ENCODE results near the gene MDGA2. TPM values are rescaled to one million over a fixed set of nuclear protein-coding genes. Genes with fewer than 3 reads are reported as not detected.

Gene MDGA2
- total RNA-seq, 2 donors from 2014 or later = not detected

- Histone ChIP-seq H3K27me3 (no peaks in the 10 kb centered on the region), H3K36me3 (no peaks in the 10 kb centered on the region), H3K27ac (no peak overlapping the region), H3K9ac (ENCODE audit: low read depth in 2 of 2, low read length in 2 of 2) (no peak overlapping the region), H3K4me1 (no peaks in the 10 kb centered on the region), H3K4me3 (no peak overlapping the region), H3K9me3 (no peaks in the 10 kb centered on the region)
- DNase-seq = no peak
- no peak for TF ChIP-seq CTCF (IDR thresholded peaks at IDR 0.05)
- intact Hi-C loops (cut with DNase I) = no loop called here
Observed at GRCh38 chr14:47328376-47328775, 347.0 kb downstream of the MDGA2 start.

- H3K27ac ChIP-seq = no peak overlapping the region
- H3K36me3 ChIP-seq = no peaks in the 10 kb centered on the region
- no peaks in the 10 kb centered on the region for H3K27me3 ChIP-seq
- H3K9me3 ChIP-seq = no peaks in the 10 kb centered on the region
- no peak for TF ChIP-seq CTCF (IDR thresholded peaks at IDR 0.05)
- no peaks in the 10 kb centered on the region for H3K4me1 ChIP-seq
- intact Hi-C loops (cut with DNase I) = no loop called here
- no peak overlapping the region for H3K4me3 ChIP-seq
- DNase-seq = no peak
- H3K9ac ChIP-seq (ENCODE audit: low read depth in 2 of 2, low read length in 2 of 2) = no peak overlapping the region
Observed at GRCh38 chr14:47327336-47327735, 348.1 kb downstream of the MDGA2 start.

GRCh38 chr14:47322751-47323150 is 352.7 kb downstream of the MDGA2 start:
- TF ChIP-seq CTCF (IDR thresholded peaks at IDR 0.05) = no peak
- no peaks in the 10 kb centered on the region for H3K36me3 ChIP-seq
- H3K9me3 ChIP-seq = no peaks in the 10 kb centered on the region
- H3K27me3 ChIP-seq = no peaks in the 10 kb centered on the region
- no peak overlapping the region for H3K9ac ChIP-seq (ENCODE audit: low read depth in 2 of 2, low read length in 2 of 2)
- no peak for DNase-seq
- intact Hi-C loops (cut with DNase I) = no loop called here
- H3K4me3 ChIP-seq = no peak overlapping the region
- H3K4me1 ChIP-seq = no peaks in the 10 kb centered on the region
- H3K27ac ChIP-seq = no peak overlapping the region

- no peak for DNase-seq
- Histone ChIP-seq H3K27ac (no peak overlapping the region), H3K9ac (ENCODE audit: low read depth in 2 of 2, low read length in 2 of 2) (no peak overlapping the region), H3K4me3 (no peak overlapping the region), H3K27me3 (no peaks in the 10 kb centered on the region), H3K4me1 (no peaks in the 10 kb centered on the region), H3K36me3 (no peaks in the 10 kb centered on the region), H3K9me3 (no peaks in the 10 kb centered on the region)
- TF ChIP-seq CTCF (IDR thresholded peaks at IDR 0.05) = no peak
- intact Hi-C loops (cut with DNase I) = no loop called here
Observed at GRCh38 chr14:47302121-47302520, 373.3 kb downstream of the MDGA2 start.

GRCh38 chr14:47300796-47301195 is 374.6 kb downstream of the MDGA2 start:
- Histone ChIP-seq H3K27ac (no peak overlapping the region), H3K4me3 (no peak overlapping the region), H3K27me3 (no peaks in the 10 kb centered on the region), H3K36me3 (no peaks in the 10 kb centered on the region), H3K9me3 (no peaks in the 10 kb centered on the region), H3K9ac (ENCODE audit: low read depth in 2 of 2, low read length in 2 of 2) (no peak overlapping the region), H3K4me1 (no peaks in the 10 kb centered on the region)
- DNase-seq = no peak
- intact Hi-C loops (cut with DNase I) = no loop called here
- no peak for TF ChIP-seq CTCF (IDR thresholded peaks at IDR 0.05)

- no peaks in the 10 kb centered on the region for H3K27me3 ChIP-seq
- H3K4me3 ChIP-seq = no peak overlapping the region
Observed at GRCh38 chr14:47297374-47297773, 378.0 kb downstream of the MDGA2 start.

More at GRCh38 chr14:47297374-47297773, 378.0 kb downstream of the MDGA2 start:
- H3K9ac ChIP-seq (ENCODE audit: low read depth in 2 of 2, low read length in 2 of 2) = no peak overlapping the region
- DNase-seq = no peak
- no peak overlapping the region for H3K27ac ChIP-seq
- H3K4me1 ChIP-seq = no peaks in the 10 kb centered on the region
- H3K9me3 ChIP-seq = no peaks in the 10 kb centered on the region
- intact Hi-C loops (cut with DNase I) = no loop called here
- no peak for TF ChIP-seq CTCF (IDR thresholded peaks at IDR 0.05)
- no peaks in the 10 kb centered on the region for H3K36me3 ChIP-seq
